T-helper 1 cell treated with Interleukin-12 subunit alpha and Interleukin-12 subunit beta and Interleukin-4 antibody, amounts not matched to agents 30 μg/mL and 1 μg/mL, for 36 hours (primary cell): ENCODE results near the gene AADACL2.

ENCODE experiments used
- H3K27ac Mint-ChIP-seq: one replicate; pipeline ENCODE4 v1.8.0; 2021; ENCODE audit warnings: mild to moderate bottlenecking, mixed read lengths
- H3K27me3 Mint-ChIP-seq: one replicate; pipeline ENCODE4 v1.8.0; 2021; ENCODE audit warnings: low read depth, mixed read lengths
- H3K36me3 Mint-ChIP-seq: one replicate; pipeline ENCODE4 v1.8.0; 2021; ENCODE audit warnings: low read depth, mixed read lengths
- H3K4me1 Mint-ChIP-seq: one replicate; pipeline ENCODE4 v1.8.0; 2021; ENCODE audit warnings: low read depth, mixed read lengths
- H3K4me3 Mint-ChIP-seq: one replicate; pipeline ENCODE4 v1.8.0; 2021; ENCODE audit warnings: mild to moderate bottlenecking, moderate library complexity, mixed read lengths
- H3K9me3 Mint-ChIP-seq: one replicate; pipeline ENCODE4 v1.8.0; 2021; ENCODE audit warnings: mixed read lengths

AADACL2 gene

GRCh38 chr3:151806838-151807237 lies 73.1 kb downstream of the AADACL2 start:
- Mint-ChIP-seq H3K27ac (no peak overlapping the region), H3K4me1 (no peaks in the 10 kb centered on the region), H3K36me3 (no peaks in the 10 kb centered on the region), H3K4me3 (no peak overlapping the region), H3K9me3 (peaks cover 6% of the 10 kb centered on the region), H3K27me3 (no peaks in the 10 kb centered on the region)
